GM18870 (cell line): ENCODE results near the gene CKAP2L.
"Not testable (repeated sequence)": the region's sequence is repeated elsewhere in the genome, so short reads cannot be mapped to it uniquely, and the experiment has no call there.

Source experiments
- ATAC-seq: cut with Tn5 transposase; IDR thresholded peaks from one replicate; pipeline ENCODE4 v1.9.1; 2021; ENCODE audit warnings: moderate library complexity; ENCODE audit not compliant: unreplicated experiment

CKAP2L gene

DNA sequence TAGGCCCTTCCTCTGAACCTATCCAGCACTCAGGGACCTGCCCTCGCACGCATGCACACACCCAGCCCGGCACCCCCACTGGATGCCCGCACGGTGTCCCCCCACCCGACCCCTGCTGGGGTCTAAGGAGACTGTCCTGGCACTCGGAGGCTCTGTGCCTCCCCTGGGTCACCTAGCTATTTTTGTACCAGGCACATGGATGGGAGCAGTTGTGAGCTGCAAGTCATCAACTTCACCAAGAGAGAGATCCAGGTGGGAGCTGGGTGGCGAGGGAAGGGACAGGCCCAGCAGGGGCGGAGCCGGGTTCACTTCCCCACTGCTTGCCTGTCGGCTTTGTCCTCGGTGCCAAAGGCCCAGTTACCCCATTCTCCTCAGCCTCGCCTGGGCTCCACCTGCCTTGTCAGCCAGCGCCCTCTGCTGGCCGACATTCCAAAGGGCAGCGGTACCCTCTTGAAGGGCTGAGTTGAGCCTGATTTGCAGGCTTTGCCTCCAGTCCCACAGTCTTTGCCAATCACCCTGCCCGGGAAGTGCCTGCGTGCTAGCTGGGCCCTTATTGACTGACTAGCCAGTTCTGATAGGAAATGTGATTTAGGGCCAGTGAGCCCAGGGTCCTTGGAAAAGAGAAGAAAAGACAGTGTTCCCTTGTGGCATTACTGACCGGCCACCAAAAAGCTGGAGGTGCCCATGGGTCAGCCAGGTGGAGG, 37.8 kb downstream of the CKAP2L start:
- ATAC-seq, result peak; percentile 78

DNA sequence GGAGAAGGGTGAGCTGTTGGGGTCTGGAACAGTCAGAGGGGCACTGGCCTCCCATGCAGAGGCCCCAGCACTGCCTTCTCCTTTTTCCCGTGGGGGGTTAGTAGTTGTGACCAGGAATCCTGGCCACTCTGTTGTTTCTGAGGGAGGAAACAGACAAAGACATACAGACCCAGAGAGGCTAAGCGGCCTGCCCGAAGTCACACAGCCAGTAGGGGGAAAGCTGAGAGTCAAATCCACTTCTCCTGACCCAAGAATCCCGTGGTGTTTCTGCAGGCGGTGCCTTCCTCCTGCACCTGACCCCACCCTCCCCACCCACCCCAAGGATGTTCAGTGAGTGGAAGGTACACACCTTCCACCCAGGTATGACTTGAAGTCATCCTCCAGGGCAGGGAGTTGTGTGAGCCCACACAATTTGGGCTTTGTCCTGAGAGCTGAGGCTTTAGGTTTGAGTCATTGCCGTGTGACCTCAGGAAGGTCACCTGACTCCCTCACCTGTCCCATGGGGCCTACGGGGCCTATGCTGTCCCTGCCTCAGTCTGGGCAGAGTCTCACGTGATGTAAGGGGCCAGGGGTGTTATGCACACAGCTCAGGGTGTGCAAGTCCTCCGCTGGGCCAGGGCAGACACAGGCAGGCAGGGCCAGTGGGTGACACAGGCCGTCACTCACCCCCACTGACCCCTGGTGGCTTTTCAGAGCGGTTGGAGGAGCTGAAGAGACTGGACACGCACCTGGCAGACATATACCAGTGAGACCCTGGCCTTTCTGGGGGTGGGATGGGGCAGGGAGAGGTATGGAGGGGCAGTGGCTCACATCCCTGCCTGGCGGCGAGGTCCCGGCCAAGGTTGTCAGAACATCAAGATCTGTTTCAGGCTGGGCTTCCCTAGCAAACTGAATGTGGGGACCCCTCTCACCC, 38.6 kb downstream of the CKAP2L start:
- ATAC-seq, result no peak

DNA sequence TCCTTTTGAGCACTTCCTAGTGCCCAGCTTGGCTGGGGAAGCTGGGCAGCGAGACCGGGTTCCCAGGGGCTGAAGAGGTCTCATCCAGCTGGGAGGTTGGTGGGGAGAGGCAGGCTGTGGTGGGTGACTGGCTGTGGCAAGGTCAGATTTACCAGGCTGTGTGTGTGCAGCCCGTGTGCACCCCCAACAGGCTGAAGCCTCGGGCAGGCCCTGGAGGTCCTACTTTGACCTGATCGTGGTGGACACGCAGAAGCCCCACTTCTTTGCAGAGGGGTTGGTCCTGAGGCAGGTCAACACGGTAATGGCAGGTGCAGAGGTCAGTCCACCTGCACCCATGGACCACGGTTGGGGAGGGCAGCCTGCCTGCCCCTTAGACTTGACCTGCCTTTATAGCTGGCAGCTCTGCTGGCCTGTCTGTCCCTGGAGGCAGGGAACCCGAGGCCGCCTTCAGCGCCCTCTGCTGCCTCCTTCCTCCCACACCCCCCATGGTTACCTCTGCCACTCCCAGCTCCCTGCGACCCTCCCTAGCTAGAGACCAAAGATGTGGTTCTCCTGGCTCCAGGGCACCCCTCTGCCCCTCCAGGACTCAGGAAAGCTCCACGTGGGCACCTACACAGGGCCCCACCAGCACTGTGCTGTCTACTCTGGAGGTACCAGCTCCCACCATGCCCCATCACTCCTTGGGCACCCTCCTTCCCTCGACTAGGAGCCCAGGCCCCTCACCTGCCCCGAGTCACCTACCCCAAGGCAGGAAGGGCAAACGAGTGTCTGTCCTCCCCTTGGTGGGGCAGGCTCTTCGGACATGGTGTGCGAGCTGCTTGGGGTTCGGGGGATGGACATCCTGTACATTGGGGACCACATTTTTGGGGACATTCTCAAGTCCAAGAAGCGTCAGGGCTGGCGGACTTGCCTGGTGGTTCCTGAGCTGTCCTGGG, 39.6 kb downstream of the CKAP2L start:
- no peak for ATAC-seq

DNA sequence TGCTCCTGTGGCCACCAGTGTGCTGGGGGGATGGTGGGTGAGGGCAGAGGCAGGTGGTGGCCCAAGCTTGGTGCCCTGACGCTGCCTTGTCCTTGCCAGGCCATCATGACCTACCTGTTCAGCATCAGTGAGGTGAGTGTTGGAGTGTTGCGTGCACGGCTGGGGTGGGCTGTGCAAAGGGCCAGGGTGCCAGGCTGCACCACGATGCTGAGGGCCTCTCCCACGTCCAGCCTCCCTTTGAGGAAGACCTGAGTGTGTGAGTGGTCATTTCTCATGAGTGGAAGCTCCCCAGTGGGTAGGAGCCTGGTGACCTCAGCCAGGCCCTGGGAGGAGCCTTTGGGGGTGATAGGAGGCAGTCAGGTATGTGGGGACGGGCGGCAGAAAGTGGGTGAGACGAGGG, 40.4 kb downstream of the CKAP2L start:
- ATAC-seq, result no peak

DNA sequence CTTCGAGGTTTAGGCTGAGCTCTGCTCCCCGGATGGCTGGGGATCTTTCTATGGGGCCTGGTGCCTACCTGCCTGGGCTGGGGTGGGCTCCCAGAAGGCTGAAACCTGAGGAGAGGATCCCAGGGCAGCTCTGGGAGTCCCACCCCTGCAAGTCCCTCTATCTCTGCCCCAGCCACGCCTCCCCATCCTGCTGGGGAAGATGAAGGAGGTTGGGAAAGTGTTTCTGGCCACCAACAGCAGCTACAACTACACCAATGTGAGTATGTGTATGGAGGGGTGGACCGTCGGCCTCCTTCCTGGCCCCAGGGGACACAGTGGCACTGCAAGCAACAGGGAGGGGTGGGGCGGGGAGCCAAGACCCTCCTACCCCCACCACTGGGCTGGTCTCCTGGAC, 40.9 kb downstream of the CKAP2L start:
- ATAC-seq, result no peak

DNA sequence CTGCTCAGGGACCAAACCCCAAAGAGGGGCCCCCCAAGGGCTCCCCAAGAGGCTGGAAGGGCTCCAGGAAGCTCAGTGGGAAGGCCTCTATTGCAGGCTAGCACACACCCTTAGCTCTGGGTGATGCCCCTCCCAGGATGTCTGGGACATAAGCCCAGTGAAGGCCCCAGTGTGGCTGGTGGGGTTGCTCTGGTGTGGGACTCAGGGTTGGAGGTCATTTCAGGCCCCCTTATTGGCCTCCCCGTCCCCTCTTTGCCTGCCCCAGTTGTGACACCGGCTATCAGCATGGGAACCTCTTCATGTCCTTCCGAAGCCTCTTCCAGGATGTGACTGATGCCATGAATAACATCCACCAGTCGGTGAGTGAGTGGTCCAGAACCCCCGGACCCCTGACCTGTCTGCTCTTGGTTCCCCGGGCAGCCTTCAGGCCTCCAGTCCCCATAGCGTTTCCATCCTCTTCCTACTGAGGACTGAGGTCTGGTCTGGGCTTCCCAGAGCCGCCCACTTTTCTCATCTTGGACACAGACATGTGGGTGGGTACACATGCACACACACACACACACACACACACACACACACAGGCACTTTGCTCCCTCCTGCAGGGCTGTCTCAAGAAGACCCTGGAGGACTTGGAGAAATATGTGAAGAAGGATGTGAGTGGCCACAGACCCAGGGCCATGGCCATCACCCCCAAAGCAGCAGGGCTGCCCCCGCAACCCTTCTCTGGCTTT, 41.4 kb downstream of the CKAP2L start:
- ATAC-seq, result no peak

DNA sequence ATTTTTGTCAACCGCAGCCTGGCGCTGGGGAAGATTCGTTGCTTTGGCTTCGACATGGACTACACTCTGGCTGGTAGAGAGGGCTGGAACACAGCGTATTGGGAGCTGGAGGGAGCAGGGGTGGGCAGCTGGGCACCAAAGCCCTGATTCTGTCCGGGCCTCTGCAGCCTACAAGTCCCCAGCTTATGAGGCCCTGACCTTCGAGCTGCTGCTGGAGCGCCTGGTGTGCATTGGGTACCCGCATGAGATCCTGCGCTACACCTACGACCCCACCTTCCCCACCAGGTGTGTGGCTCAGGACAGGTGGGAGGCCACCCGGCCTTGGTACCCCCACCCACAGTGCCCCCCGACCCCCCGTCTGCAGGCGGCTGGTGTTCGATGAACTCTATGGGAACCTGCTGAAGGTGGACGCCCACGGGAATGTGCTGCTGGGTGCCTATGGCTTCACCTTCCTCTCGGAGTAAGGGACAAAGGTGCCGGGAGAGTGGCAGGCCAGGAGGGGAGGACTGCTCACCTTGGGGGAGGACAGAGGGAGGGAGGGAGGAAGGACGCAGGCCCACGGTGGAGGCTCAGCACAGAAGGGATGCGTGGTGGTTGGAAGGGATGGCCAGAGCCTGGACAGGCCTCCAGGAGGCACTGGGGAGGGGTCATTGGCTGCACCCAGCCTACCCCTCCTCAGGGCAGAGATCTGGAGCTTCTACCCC, 42.4 kb downstream of the CKAP2L start:
- ATAC-seq, result no peak

DNA sequence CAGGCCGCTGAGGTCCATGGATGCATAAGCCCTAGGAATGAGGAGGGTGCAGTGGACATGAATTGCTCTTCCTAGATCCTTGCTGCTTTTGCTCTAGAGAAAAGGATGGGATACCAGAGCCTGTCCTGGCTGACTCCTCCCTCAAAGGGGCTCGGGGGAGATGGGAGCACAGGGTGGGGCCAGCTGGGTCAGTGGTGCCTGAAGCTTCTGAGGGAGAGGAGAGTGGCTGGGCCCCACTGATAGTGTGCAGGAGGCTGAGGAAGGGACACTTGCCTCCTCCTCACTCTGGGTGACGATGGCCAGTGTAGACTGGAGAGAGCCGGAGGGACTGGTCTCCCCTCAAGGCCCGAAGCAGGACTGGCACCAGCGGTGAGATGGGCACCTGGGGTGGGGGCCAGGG, 43.6 kb downstream of the CKAP2L start, which contains the start of gene NT5DC4:
Gene NT5DC4 (plus strand): TSS at position 236 of the 400 bp plus-strand sequence. CDS start 60 bp downstream, at position 296.
- no peak for ATAC-seq

DNA sequence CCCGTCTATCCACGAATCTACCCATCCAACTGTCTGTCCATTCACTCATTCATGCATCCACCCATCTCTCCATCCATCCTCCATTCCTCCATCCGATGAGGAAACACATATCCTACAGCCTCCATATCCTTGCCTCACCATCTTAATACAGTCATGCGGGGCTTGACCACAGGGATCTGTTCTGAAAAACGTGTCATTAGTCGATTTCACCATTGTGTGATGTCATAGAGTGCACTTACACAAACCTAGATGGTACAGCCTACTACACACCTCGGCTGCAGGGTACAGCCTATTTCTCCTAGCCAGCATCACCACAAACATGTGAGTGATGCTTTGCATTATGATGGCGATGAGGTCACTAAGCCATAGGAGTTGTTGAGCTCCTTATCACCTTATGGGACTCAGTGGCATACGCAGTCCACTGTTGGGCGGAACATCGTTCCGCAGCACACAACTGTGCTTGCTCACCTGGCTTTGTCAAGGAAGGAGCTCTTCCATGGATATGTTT, 45.5 kb downstream of the CKAP2L start:
- ATAC-seq, result no peak

DNA sequence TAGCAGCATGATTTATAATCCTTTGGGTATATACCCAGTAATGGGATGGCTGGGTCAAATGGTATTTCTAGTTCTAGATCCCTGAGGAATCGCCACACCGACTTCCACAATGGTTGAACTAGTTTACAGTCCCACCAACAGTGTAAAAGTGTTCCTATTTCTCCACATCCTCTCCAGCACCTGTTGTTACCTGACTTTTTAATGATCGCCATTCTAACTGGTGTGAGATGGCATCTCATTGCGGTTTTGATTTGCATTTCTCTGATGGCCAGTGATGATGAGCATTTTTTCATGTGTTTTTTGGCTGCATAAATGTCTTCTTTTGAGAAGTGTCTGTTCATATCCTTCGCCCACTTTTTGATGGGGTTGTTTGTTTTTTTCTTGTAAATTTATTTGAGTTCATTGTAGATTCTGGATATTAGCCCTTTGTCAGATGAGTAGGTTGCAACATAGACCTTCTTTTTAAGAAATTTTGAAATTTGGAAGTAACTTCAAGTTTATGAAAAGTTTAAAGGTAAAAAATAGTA, 47.5 kb downstream of the CKAP2L start:
- ATAC-seq, result not testable (repeated sequence)

DNA sequence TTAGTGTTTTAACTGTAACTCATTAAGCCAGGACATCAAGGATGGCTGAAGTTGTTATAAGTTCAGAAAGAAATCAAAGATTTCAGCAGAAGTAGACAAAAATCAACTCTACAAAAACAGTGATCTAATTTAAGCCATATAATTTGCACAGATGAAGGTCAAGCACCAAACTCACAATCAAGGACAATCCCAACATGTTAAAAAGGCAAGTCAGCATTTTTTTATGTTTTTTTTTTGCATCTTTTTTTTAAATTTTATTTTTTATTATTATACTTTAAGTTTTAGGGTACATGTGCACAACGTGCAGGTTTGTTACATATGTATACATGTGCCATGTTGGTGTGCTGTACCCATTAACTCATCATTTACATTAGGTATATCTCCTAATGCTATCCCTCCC, 48.3 kb downstream of the CKAP2L start:
- not testable (repeated sequence) for ATAC-seq

DNA sequence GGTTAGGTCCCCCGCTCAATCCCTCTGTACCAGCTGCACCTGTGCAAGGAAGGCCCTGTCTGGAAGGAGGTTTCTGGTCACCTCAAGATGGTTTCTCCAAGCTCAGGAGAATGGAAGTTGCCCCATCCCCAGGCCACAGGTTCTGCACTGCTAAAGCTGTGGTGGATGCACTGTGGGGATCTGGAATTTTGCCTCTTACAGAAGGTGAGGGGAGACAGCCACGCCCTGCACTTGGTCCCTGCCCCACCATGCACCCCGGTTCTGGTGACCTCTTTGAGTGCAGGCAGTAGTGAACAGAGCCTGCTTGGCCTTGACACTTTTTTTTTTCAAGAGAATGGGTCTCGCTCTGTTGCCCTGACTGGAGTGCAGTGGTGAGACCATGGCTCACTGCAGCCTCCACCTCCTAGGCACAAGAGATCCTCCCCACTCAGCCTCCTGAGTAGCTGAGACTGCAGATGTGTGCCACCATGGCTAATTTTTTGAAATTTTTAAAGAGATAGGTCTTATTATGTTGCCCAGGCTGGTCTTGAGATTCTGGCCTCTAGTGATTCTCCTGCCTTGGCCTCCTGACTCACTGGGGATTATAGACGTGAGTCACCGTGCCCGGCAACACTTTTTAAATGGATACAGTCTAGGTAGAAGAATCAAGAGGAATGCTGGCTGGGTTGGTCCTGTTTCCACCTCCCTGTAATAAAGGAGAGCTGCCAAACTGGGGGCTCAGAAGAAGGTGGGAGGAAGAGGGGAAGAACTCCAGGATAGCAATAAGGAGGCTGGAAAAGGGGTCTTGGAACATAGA, 49.4 kb downstream of the CKAP2L start:
- no peak for ATAC-seq

DNA sequence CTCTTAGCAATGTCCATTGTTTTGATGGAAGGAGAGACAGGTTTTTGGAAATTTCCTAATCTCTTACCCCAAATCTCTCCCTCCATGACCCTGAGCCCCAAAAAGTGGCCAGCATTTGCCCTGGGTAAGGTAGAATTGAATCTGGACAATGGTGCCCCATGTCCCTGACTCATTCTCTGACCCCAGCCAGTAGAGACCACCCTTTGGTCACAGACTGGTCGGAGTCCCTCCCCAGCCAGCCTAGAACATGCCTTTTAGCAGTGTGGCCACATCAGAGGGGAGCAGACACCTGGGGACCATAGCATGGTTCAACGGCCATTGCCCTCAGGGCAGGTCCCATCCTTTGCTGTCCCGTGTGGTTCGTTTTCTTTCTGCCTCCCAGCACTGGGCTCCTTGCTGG, 50.1 kb downstream of the CKAP2L start:
- ATAC-seq, result no peak

DNA sequence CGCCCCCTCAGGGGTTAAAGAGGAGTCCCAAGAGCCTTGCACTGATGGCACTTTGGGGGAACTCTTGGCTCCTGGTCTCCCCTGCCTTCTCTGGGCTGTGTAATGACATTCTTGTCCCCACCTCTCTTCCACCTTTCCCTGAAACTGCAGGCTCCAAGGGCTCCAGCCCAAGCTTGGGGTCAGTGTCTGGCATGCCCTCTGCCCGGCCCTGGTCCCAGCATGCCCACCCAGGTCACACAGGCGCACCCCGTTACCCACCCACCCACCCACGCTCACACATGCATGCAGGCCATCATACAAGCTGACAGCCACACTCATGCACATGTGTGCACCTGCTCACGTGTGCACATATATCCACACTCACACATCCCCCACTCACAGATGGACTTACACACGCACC, 50.5 kb downstream of the CKAP2L start:
- no peak for ATAC-seq

DNA sequence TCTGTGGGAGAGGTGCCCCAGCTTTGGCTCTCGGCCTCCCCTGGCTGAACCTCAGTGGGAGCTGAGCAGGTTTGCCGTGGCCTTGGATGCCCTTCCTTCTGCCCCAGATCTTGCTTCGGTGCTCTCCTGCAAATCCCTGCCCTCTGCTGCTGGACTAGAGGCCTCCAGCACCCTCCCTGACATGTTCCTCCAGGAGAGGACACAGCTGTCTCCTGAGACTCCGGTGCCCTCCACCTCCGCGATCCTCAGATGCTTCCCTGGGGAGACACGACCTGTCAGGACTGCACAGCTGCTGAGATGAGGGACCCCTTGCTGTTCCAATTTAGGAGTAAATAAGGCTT, 50.9 kb downstream of the CKAP2L start:
- no peak for ATAC-seq

DNA sequence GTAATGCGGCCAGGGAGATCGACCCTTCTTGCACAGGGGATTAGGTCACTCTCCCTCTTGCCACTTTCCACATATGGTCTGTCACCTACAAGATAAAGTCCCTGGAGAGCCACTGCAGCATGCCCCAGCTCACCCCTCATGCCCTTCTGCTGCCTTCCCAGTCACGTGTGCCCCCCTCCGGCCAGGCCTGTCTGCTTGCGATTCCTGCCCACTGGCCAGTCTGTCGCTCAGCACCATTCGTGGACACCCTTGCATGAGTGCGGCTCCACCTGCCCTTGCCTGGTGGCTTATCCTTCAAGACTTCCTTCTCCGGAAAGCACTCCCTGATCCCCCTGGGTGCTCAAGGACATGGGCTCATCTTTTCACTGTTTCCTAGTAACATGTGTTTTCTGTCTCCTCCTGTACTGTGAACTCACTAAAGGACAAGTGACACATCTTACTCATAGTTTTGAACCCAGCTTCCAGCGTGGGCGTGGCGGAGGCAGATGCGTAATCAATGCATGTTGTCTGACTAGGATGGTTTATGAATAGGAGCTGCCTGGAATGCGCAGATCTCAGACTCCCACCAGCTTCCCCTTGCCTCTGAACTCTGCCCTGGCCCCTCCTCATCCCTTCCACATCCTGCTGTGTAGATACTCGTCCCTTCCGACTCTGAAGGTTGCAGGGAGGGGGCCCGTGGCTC, 51.4 kb downstream of the CKAP2L start:
- ATAC-seq, result no peak

DNA sequence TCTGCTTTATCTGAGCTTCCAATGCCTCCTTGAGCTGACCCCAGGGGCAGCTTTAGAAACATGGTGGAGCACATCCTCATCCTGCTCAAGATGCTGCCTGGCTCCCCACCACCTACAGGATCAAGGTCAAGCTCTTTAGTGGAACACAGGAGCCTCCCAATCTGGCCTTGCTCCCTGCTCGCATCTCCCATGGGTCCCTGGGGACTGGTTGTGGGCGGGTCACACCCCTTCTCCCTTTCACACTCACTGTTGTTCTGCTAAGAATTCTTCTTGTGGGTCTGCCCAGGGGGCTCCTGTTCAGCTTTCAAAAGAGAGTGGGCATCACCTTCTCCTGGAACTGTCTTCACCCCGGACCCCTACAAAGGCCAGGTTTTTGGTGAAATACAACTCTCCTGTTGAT, 51.9 kb downstream of the CKAP2L start:
- no peak for ATAC-seq
